Limb (tissue), 2 donors: ENCODE measurements around the gene C1QTNF8.

Source experiments
- DNase-seq, 2 donors: peaks; one replicate each; pipeline ENCODE4 v3.0.0-alpha.2; 2016; ENCODE audit errors: extremely low spot score in 2 of 2

The C1QTNF8 gene

GRCh38 chr16:1045993-1046911 is 49.8 kb downstream of the C1QTNF8 start:
- peak in 1 of 2 donors; percentile 55 for DNase-seq

- DNase-seq = peak; percentile 72
Measured at GRCh38 chr16:1045310-1045992, 50.6 kb downstream of the C1QTNF8 start.

GRCh38 chr16:1044460-1045309 is 51.4 kb downstream of the C1QTNF8 start:
- DNase-seq = no peak

GRCh38 chr16:1043881-1044451 is 52.1 kb downstream of the C1QTNF8 start:
- DNase-seq = no peak

GRCh38 chr16:1042866-1043265 is 53.2 kb downstream of the C1QTNF8 start:
- DNase-seq = peak in 1 of 2 donors; percentile 67

GRCh38 chr16:1042049-1042744 is 53.8 kb downstream of the C1QTNF8 start:
- no peak for DNase-seq

GRCh38 chr16:1040346-1040745 is 55.7 kb downstream of the C1QTNF8 start:
- no peak for DNase-seq

- DNase-seq = no peak
Measured at GRCh38 chr16:1039762-1040161, 56.3 kb downstream of the C1QTNF8 start.

- DNase-seq = no peak
Measured at GRCh38 chr16:1038932-1039331, 57.1 kb downstream of the C1QTNF8 start.
